Esophagus muscularis mucosa (tissue), 3 donors: ENCODE data around the gene ATAD2B.

ENCODE experiments used
- EP300 ChIP-seq: sonication (generic); formaldehyde crosslinking; IDR thresholded peaks from one replicate; pipeline ENCODE4 v1.6.1; 2017; ENCODE audit warnings: antibody characterized with exemption
- POLR2AphosphoS5 ChIP-seq, 2 donors: sonication (generic); formaldehyde crosslinking; IDR thresholded peaks; one replicate each; pipeline ENCODE4 v1.6.1; 2017; ENCODE audit warnings: antibody characterized with exemption in 2 of 2

- TF ChIP-seq EP300 (no peak), POLR2AphosphoS5 (IDR thresholded peaks at IDR 0.05) (no peak)
Observed at GRCh38 chr2:23794234-23794633, 132.7 kb downstream of the ATAD2B start.
